OCI-LY1 (cell line): Measurements from ENCODE around the gene KAT8.
"Not testable (repeated sequence)": the region's sequence is repeated elsewhere in the genome, so short reads cannot be mapped to it uniquely, and the experiment has no call there.

Source experiments
- H2AFZ ChIP-seq: fragments of 200-600 bp; sonication (generic), shearing (Covaris generic); 2 replicates; pipeline ENCODE4 v1.6.0; 2014; ENCODE audit warnings: antibody characterized with exemption, mild to moderate bottlenecking, low read length
- H3F3A ChIP-seq: fragments of 200-600 bp; sonication (generic), shearing (Covaris generic); 2 replicates; pipeline ENCODE4 v1.6.0; 2014; ENCODE audit warnings: mild to moderate bottlenecking, antibody characterized with exemption, low read length, moderate library complexity; ENCODE audit not compliant: insufficient read depth
- H3K27ac ChIP-seq: fragments of 200-600 bp; sonication (generic); 2 replicates; pipeline ENCODE4 v1.5.1; 2014; ENCODE audit warnings: low read length, mixed run types, mild to moderate bottlenecking, low read depth; ENCODE audit not compliant: poor library complexity, severe bottlenecking
- H3K27me3 ChIP-seq: fragments of 200-600 bp; sonication (generic); 2 replicates; pipeline ENCODE4 v1.6.0; 2014; ENCODE audit warnings: antibody characterized with exemption, mild to moderate bottlenecking, low read length, moderate library complexity; ENCODE audit not compliant: insufficient read depth
- H3K36me3 ChIP-seq: fragments of 200-600 bp; sonication (generic); 2 replicates; pipeline ENCODE4 v1.6.1; 2014; ENCODE audit warnings: mild to moderate bottlenecking, antibody characterized with exemption, low read length, moderate library complexity, mixed read lengths; ENCODE audit not compliant: insufficient read depth
- H3K4me1 ChIP-seq: fragments of 200-600 bp; sonication (generic); 2 replicates; pipeline ENCODE4 v1.5.1; 2014; ENCODE audit warnings: mild to moderate bottlenecking, low read length, moderate library complexity; ENCODE audit not compliant: insufficient read depth, severe bottlenecking
- H3K4me2 ChIP-seq: fragments of 200-600 bp; sonication (generic), shearing (Covaris generic); 2 replicates; pipeline ENCODE4 v1.6.1; 2014; ENCODE audit warnings: low read length
- H3K4me3 ChIP-seq: fragments of 200-600 bp; sonication (generic); 2 replicates; pipeline ENCODE4 v1.5.1; 2014; ENCODE audit warnings: low read length, low read depth, mild to moderate bottlenecking, mixed read lengths; ENCODE audit not compliant: poor library complexity, severe bottlenecking
- H3K79me2 ChIP-seq: fragments of 200-600 bp; shearing (Covaris generic); 2 replicates; pipeline ENCODE4 v1.6.1; 2016; ENCODE audit warnings: mixed run types, low read length, mixed read lengths; ENCODE audit not compliant: insufficient read depth
- H3K9ac ChIP-seq: fragments of 200-600 bp; sonication (generic), shearing (Covaris generic); 2 replicates; pipeline ENCODE4 v1.6.1; 2014; ENCODE audit warnings: mild to moderate bottlenecking, low read length, mixed read lengths
- H3K9me2 ChIP-seq: fragments of 200-600 bp; sonication (generic), shearing (Covaris generic); 2 replicates; pipeline ENCODE4 v1.6.1; 2014; ENCODE audit warnings: low read depth, mild to moderate bottlenecking, low read length, mixed read lengths
- H3K9me3 ChIP-seq: fragments of 200-600 bp; shearing (Covaris generic); 2 replicates; pipeline ENCODE4 v1.6.1; 2014; ENCODE audit warnings: low read length, mixed read lengths
- H4K20me1 ChIP-seq: fragments of 200-600 bp; sonication (generic), shearing (Covaris generic); 2 replicates; pipeline ENCODE4 v1.6.0; 2016; ENCODE audit warnings: mild to moderate bottlenecking, low read length; ENCODE audit not compliant: insufficient read depth
- CTCF ChIP-seq: fragments of 200-600 bp; sonication (generic), shearing (Covaris generic); IDR thresholded peaks from 2 replicates; pipeline ENCODE4 v1.5.1; 2017; ENCODE audit warnings: mild to moderate bottlenecking, antibody characterized with exemption, low read length, moderate library complexity, mixed read lengths
- EZH2 ChIP-seq: fragments of 200-600 bp; sonication (generic), shearing (Covaris generic); IDR thresholded peaks from 2 replicates; pipeline ENCODE4 v1.8.0; 2017; ENCODE audit warnings: borderline replicate concordance, mixed run types, mild to moderate bottlenecking, antibody characterized with exemption, low read length, moderate library complexity, mixed read lengths

The KAT8 gene

GRCh38 chr16:31134625-31135534, 17.4 kb downstream of the KAT8 start:
- Histone ChIP-seq H3K9ac (no peak overlapping the region), H2AFZ (no peak overlapping the region), H3K4me2 (no peak overlapping the region), H3K4me1 (no peaks in the 10 kb centered on the region), H3K9me2 (no peaks in the 10 kb centered on the region), H3K27ac (no peak overlapping the region), H3F3A (no peaks in the 10 kb centered on the region), H3K4me3 (no peak overlapping the region), H4K20me1 (no peaks in the 10 kb centered on the region), H3K79me2 (no peaks in the 10 kb centered on the region), H3K27me3 (peaks cover 8% of the 10 kb centered on the region; the same call in 1 of the 2 replicates), H3K36me3 (peaks cover 10% of the 10 kb centered on the region), H3K9me3 (no peaks in the 10 kb centered on the region)
- TF ChIP-seq EZH2 (no peak), CTCF (no peak)

GRCh38 chr16:31135535-31136286, 18.2 kb downstream of the KAT8 start, which contains the start of gene PRSS8:
TSS of gene PRSS8 (minus strand) at chr16:31135727. CDS start at chr16:31135498, 229 bp downstream.
- no peak within 1 kb of the TSS for H3K27ac ChIP-seq
- 0 out of 2 replicates have a peak, but pooled peaks cover 3% of the 10 kb centered on the region for H3K36me3 ChIP-seq
- no peaks in the 10 kb centered on the region for H3K9me2 ChIP-seq
- no peaks in the 10 kb centered on the region for H4K20me1 ChIP-seq
- no peaks in the 10 kb centered on the region for H3K9me3 ChIP-seq
- H2AFZ ChIP-seq: no peak within 1 kb of the TSS
- peaks cover 8% of the 10 kb centered on the region; the same call in 1 of the 2 replicates for H3K27me3 ChIP-seq
- H3K4me2 ChIP-seq: no peak within 1 kb of the TSS
- no peaks in the 10 kb centered on the region for H3K4me1 ChIP-seq
- H3K9ac ChIP-seq: no peak within 1 kb of the TSS
- H3F3A ChIP-seq: no peaks in the 10 kb centered on the region
- no peak for TF ChIP-seq CTCF
- no peak within 1 kb of the TSS for H3K4me3 ChIP-seq
- no peaks in the 10 kb centered on the region for H3K79me2 ChIP-seq

- Histone ChIP-seq H4K20me1 (no peaks in the 10 kb centered on the region), H3K27me3 (peaks cover 8% of the 10 kb centered on the region; the same call in 1 of the 2 replicates), H3K9me3 (no peaks in the 10 kb centered on the region), H3K4me2 (no peak overlapping the region), H3K27ac (no peak overlapping the region), H3K4me3 (no peak overlapping the region), H3K79me2 (no peaks in the 10 kb centered on the region), H2AFZ (no peak overlapping the region), H3K4me1 (no peaks in the 10 kb centered on the region), H3K9ac (no peak overlapping the region), H3F3A (no peaks in the 10 kb centered on the region), H3K9me2 (no peaks in the 10 kb centered on the region), H3K36me3 (no peaks in the 10 kb centered on the region)
- TF ChIP-seq EZH2 (no peak), CTCF (no peak)
These were observed 18.8 kb downstream of the KAT8 start for GRCh38 chr16:31136287-31136662.

GRCh38 chr16:31136822-31137499, 19.5 kb downstream of the KAT8 start:
- not testable (repeated sequence) for H3K36me3 ChIP-seq, H3K9me2 ChIP-seq, H3K9ac ChIP-seq, H3F3A ChIP-seq, H2AFZ ChIP-seq, H3K4me1 ChIP-seq, H3K79me2 ChIP-seq, H3K4me3 ChIP-seq, H3K27ac ChIP-seq, H3K9me3 ChIP-seq, H3K27me3 ChIP-seq, H4K20me1 ChIP-seq, H3K4me2 ChIP-seq
